Activated T-helper 1 cell treated with Interleukin-2 at 50 U/mL for 16 hours (primary cell): Measurements from ENCODE around the gene RAB30.
"Not testable (repeated sequence)": the region's sequence is repeated elsewhere in the genome, so short reads cannot be mapped to it uniquely, and the experiment has no call there.

Source experiments
- DNase-seq: peaks from one replicate; pipeline ENCODE4 v3.0.0-alpha.2; 2020; ENCODE audit warnings: low read depth

Gene RAB30

DNA sequence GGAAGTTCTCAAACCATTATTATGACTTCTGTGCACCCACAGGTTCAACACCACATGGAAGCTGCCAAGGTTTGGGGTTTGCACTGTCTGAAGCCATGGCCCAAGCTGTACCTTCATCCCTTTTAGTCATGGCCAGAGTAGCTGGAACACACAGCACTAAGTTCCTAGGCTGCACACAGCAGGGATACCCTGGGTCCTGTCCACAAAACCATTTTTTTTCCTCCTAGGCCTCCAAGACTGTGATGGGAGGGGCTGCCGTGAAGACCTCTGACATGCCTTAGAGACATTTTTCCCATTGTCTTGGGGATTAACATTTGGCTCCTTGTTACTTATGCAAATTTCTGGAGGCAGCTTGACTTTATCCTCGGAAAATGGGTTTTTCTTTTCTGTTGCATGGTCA lies 127.5 kb downstream of the RAB30 start:
- no peak for DNase-seq

DNA sequence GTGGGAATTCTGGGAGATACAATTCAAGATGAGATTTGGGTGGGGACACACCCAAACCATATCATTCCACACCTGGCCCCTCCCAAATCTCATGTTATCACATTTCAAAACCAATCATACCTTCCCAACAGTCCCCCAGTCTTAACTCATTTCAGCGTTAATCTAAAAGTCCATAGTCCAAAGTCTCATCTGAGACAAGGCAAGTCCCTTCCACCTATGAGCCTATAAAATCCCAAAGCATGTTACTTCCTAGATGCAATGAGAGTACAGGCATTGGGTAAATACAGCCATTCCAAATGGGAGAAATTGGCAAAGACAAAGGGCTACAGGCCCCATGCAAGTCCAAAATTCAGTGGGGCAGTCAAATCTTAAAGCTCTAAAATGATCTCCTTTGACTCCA lies 128.3 kb downstream of the RAB30 start:
- not testable (repeated sequence) for DNase-seq

DNA sequence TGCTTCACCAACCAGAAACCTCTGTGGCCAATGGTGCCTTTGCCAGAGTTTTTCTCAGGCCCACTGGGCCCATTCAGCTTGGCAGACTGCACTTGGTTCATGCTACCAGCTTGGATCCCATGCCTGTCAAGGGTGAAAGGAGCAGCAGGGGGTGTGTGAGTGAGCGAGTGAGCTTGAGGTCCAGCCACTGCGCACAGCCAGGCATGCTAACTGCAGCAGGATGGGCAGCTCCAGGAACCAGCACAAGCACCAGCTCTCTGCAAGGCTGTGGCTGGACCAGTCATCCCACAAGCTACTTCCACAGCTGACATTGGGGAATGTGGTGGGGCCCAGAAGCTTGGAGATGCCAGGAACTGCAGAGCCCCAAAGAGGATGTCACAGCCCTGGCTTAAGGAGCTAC lies 129.3 kb downstream of the RAB30 start:
- DNase-seq: no peak

DNA sequence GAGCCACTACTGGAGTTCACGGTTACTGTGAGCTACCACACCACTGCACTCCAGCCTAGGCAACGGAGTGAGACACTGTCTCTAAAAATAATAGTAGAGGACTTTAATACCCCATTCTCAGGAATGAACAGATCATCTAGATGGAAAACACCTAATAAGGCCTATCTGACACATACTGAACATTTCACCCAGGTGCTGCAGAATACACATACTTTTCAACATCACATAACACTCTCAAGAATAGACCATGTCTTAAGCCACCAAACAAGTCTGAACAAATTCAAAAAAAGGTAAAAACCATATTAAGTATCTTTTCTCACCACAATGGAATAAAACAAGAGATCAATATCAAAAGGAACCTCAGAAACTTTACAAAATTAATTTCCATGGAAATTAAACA lies 132.2 kb downstream of the RAB30 start:
- no peak for DNase-seq

DNA sequence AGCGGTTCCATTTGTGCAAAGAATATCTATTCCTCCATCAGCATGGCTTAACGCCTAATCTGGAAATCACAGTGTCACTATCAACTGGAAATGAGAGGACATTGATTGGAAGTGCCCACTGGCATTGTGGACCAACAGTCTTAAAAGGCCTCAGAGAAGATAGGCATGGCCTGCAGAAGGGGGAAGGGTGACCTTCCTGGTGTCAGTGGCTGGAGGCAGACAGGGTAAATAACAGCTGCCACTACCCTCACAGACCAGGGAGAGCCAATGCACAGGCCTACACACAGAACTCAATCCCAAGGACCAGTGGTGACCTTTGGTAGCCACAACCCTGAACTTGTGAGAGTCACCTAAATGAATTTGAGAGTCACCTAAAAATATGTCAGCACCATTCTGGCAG lies 134.1 kb downstream of the RAB30 start:
- no peak for DNase-seq

DNA sequence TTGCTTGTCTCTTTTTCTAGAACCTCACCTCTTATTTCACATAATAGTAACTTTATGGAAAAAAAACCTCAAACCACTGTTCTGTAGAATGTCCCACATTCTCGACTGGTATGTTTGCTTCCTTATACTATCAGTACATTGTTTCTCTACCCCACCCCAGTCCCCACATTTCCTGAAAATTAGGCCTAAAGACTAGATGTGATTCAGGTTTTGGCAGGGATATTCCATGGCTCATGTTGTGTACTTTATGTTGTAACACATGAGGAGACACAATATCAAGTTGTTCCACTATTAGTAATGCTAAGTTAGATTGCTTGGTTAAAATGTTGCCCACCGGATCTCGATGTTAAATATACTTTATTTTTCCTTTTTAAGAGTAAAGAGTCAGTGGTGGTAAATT lies 135.4 kb downstream of the RAB30 start:
- no peak for DNase-seq

DNA sequence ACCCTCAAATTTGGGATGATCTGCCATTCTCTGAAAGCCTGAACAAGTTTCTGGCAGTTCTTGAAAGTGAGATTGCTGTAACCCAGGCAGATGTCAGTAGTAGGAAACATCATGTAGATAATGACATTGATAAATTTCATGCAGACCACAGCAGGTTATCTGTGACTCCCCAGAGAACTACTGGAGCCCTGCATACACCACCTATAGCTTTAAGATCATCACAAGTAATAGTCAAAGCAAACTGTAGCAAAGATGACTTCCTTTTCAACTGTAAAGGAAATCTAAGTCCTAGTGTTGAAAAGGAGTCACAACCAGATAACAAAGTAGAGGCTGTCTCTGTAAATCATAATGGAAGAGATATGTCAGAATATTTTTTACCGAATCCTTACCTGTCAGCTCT lies 139.1 kb downstream of the RAB30 start:
- DNase-seq: no peak

DNA sequence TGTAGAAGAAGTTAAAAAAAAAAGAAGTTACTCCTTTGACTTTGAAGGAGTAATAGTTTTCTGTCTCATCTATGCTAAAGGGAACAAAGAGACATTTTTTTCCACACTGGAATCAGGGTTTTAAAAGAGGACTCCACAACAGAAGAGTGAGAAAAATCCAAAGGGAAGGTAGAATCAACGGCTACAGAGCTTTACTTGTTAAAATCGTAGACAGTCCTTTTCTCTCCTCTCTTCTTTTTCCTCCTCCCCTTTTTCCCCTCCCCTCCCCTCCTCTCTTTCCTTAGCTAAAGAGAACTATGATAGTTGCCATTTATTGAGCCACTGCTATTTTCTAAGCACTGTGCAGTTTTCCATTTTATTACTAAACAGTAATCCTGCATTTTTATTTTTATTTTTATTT lies 141.0 kb downstream of the RAB30 start:
- no peak for DNase-seq

DNA sequence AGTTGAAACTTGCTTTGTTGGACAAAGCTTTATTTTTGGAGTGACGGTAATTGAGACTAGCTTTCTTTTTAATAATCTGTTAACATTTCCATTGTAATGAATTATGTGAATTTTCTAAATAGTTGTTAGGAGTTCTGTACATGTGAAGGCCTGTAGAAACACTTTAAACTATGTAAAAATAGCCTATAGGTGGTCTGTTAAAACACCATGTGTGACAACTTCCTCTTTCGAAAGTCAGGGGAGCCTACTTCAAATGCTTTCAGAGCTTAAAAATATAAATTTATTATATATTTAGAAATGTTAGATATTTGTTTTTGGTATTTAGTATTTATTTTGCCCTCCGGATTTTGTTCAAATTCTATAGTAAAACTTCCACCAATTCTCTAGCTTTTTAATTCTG lies 141.5 kb downstream of the RAB30 start:
- no peak for DNase-seq

DNA sequence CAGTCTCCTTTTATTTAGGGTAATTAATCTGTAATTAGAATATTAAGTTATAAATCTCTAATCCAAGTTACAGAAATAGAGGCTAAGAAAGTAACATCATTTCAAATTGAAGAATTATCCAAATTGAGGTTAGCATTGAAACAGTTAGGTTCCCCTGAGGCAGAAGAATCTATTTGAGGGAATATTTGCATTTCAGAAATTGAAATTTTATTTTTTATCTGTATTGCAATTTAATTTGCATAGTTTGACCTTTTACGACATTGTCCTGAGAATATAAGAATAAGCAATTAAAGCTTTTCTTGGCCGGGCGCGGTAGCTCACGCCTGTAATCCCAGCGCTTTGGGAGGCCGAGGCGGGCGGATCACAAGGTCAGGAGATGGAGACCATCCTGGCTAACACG lies 142.6 kb downstream of the RAB30 start:
- DNase-seq: no peak

DNA sequence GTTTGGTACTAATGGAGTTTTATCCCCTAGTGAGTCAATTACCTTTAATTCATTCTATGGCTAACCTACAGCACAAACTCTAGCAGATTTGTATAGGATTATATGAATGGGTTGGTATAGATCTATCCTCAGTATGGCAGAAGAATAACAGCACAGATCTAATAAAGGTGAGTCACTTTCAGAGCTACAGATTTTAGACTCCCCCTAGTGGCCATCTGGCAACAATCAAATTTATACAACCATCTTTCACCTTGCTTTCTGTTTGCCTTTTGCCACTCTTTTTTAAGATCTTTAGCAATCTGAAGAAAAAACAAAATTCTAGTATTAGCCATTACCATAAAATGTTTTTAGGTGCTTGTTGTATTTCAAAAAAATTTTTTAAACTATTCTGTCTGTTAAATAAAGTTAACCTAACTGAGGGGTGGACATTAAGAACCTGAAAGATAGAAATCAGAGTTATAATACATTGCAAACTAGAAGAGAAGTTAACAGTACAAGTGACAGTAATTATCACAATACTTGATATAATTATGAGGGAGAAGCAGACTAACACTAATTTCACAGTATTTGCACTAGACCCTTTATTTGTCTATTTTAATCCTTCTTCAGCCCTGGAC lies 144.3 kb downstream of the RAB30 start:
- no peak for DNase-seq

DNA sequence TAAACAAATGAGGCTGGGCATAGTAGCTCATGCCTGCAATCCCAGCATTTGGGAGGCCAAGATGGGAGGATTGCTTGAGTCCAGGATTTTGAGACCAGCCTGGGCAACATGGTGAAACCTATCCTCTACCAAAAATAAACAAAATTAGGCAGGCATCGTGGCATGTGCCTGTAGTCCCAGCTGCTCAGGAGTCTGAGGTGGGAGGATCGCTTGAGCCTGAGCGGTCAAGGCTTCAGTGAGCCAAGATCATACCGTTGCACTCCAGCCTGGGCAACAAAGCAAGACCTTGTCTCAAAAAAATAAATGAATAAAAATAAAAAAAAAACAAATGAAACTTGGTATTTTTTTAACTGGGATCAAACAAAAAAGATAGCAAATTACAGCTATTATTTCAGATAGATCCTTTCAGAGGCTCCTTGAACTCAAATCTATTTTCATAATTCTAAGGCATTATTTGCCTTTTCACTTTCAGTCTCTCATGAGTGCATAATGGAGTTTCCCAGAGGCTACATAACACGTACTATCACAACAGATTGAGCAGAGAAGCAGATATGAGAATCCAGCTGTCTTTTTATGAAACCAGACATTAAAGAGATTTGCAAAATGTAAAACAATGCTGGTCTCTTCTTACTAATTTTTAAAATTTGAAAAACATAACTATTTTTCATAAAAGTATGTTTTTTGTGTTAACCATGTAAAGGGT lies 147.0 kb downstream of the RAB30 start:
- DNase-seq: no peak
